ENCODE results near the gene ARHGAP11B.
A peak's percentile ranks its signal among the peaks of the same experiment; 100 is the strongest.
"Not testable (repeated sequence)": the region's sequence is repeated elsewhere in the genome, so short reads cannot be mapped to it uniquely, and the experiment has no call there.

ARHGAP11B gene

GRCh38 chr15:30625436-30626193 lies at the start of gene ARHGAP11B:
Gene ARHGAP11B (plus strand): TSS chr15:30626128.
- Mint-ChIP-seq H3K4me1 (peaks cover 16% of the 10 kb centered on the region), H3K4me3 (peak within 1 kb of the TSS; percentile 96), H3K27ac (peak within 1 kb of the TSS; percentile 99)
- intact Hi-C loops (cut with micrococcal nuclease); H3K36me3 Mint-ChIP-seq (ENCODE audit: low read depth); H3K9me3 Mint-ChIP-seq; H3K27me3 Mint-ChIP-seq; CTCF ChIA-PET: not testable (repeated sequence)
- peak; percentile 90 for DNase-seq
- ATAC-seq (ENCODE audit: low read depth): peak; percentile 96
- POLR2A ChIA-PET: interaction anchor here (1.0 kb wide), 1 partner anchor 700 kb away, joined by 4 read pairs; no protein-coding TSS in a partner anchor

DNA sequence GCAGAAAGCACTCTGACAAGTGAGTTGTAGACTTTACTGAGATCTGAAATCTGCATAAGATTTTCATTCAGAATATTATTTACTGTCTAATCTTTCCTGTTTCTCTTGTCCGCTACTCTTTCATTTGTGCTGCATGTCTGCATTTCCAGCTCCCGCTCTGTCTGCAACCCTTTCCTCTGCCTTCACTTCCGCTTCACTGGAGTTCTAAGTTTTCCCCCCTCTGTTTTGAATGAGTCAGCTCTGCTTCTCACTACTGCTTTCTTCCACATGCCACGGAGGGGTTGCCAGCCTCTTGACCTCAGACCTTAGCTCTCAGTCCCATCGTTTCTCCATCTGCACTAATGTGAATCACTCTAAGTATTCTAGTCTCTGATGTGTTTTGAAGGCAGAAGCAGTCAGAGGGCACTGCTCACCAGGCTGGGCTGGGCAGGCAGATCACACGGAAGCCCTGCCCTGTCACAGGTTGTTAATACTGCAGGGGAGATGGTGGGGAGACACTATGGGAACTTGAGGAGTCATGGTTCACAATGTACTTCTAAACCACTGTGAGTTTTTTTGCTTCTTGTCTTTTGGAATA lies 46.4 kb upstream of the ARHGAP11B start:
- H3K4me1 Mint-ChIP-seq; DNase-seq; H3K27ac Mint-ChIP-seq; CTCF ChIA-PET; H3K9me3 Mint-ChIP-seq; intact Hi-C loops (cut with micrococcal nuclease); POLR2A ChIA-PET; H3K36me3 Mint-ChIP-seq (ENCODE audit: low read depth); H3K27me3 Mint-ChIP-seq; H3K4me3 Mint-ChIP-seq; ATAC-seq (ENCODE audit: low read depth): not testable (repeated sequence)

GRCh38 chr15:30580716-30581115 lies 45.2 kb upstream of the ARHGAP11B start:
- intact Hi-C loops (cut with micrococcal nuclease); H3K36me3 Mint-ChIP-seq (ENCODE audit: low read depth); H3K27ac Mint-ChIP-seq; H3K9me3 Mint-ChIP-seq; H3K4me1 Mint-ChIP-seq; H3K27me3 Mint-ChIP-seq; DNase-seq; ATAC-seq (ENCODE audit: low read depth); POLR2A ChIA-PET; H3K4me3 Mint-ChIP-seq; CTCF ChIA-PET: not testable (repeated sequence)

- intact Hi-C loops (cut with micrococcal nuclease); DNase-seq; H3K9me3 Mint-ChIP-seq; H3K36me3 Mint-ChIP-seq (ENCODE audit: low read depth); H3K27ac Mint-ChIP-seq; ATAC-seq (ENCODE audit: low read depth); CTCF ChIA-PET; H3K4me3 Mint-ChIP-seq; H3K4me1 Mint-ChIP-seq; POLR2A ChIA-PET; H3K27me3 Mint-ChIP-seq: not testable (repeated sequence)
Observed at GRCh38 chr15:30598953-30599352, 27.0 kb upstream of the ARHGAP11B start.

GRCh38 chr15:30603796-30604195 lies 22.1 kb upstream of the ARHGAP11B start, which contains the start of gene GOLGA8H:
Gene GOLGA8H (plus strand): TSS chr15:30604028. CDS start chr15:30604126, 98 bp downstream.
- H3K27me3 Mint-ChIP-seq; H3K36me3 Mint-ChIP-seq (ENCODE audit: low read depth); intact Hi-C loops (cut with micrococcal nuclease); H3K4me1 Mint-ChIP-seq; H3K27ac Mint-ChIP-seq; H3K9me3 Mint-ChIP-seq; DNase-seq; ATAC-seq (ENCODE audit: low read depth); H3K4me3 Mint-ChIP-seq; POLR2A ChIA-PET; CTCF ChIA-PET: not testable (repeated sequence)

GRCh38 chr15:30612271-30612670 lies 13.7 kb upstream of the ARHGAP11B start:
- POLR2A ChIA-PET; H3K27ac Mint-ChIP-seq; ATAC-seq (ENCODE audit: low read depth); H3K27me3 Mint-ChIP-seq; DNase-seq; H3K4me3 Mint-ChIP-seq; CTCF ChIA-PET; H3K36me3 Mint-ChIP-seq (ENCODE audit: low read depth); intact Hi-C loops (cut with micrococcal nuclease); H3K9me3 Mint-ChIP-seq; H3K4me1 Mint-ChIP-seq: not testable (repeated sequence)

DNA sequence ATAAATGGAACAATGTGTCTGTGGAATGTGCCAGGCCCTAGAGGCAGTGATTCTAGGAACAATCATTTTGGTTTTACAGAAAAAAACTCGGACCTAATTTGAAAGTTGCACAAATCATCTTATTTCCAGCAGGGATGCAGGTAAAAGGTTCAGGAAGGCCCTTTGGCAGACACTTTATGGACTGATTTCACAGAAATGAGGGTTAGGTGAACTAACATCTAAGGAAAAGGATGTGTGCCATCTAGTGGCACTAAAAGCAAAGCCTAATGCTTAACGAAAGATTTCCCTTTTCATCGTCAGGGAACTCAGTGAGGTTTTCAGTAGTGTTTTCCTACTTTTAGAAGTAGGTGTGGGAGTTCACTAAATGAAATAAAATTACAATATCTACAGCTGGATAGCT lies 4.6 kb upstream of the ARHGAP11B start:
- H3K4me3 Mint-ChIP-seq; intact Hi-C loops (cut with micrococcal nuclease); H3K9me3 Mint-ChIP-seq; ATAC-seq (ENCODE audit: low read depth); POLR2A ChIA-PET; DNase-seq; H3K36me3 Mint-ChIP-seq (ENCODE audit: low read depth); H3K27me3 Mint-ChIP-seq; CTCF ChIA-PET; H3K4me1 Mint-ChIP-seq; H3K27ac Mint-ChIP-seq: not testable (repeated sequence)

GRCh38 chr15:30626194-30626565 lies 252 bp downstream of the ARHGAP11B start:
- POLR2A ChIA-PET: interaction anchor here (1.0 kb wide), 1 partner anchor 699 kb away, joined by 4 read pairs; no protein-coding TSS in a partner anchor
- intact Hi-C loops (cut with micrococcal nuclease); H3K36me3 Mint-ChIP-seq (ENCODE audit: low read depth); H3K27me3 Mint-ChIP-seq; CTCF ChIA-PET; DNase-seq; H3K9me3 Mint-ChIP-seq; ATAC-seq (ENCODE audit: low read depth): not testable (repeated sequence)
- H3K27ac Mint-ChIP-seq: peak overlapping the region; percentile 99
- peaks cover 16% of the 10 kb centered on the region for H3K4me1 Mint-ChIP-seq
- peak overlapping the region; percentile 96 for H3K4me3 Mint-ChIP-seq

GRCh38 chr15:30626632-30627031 lies 704 bp downstream of the ARHGAP11B start:
- DNase-seq, CTCF ChIA-PET: not testable (repeated sequence)
- peaks cover 16% of the 10 kb centered on the region for H3K4me1 Mint-ChIP-seq

More at GRCh38 chr15:30626632-30627031, 704 bp downstream of the ARHGAP11B start:
- peak overlapping the region; percentile 96 for H3K4me3 Mint-ChIP-seq
- H3K27me3 Mint-ChIP-seq; intact Hi-C loops (cut with micrococcal nuclease); POLR2A ChIA-PET; ATAC-seq (ENCODE audit: low read depth); H3K36me3 Mint-ChIP-seq (ENCODE audit: low read depth); H3K9me3 Mint-ChIP-seq: not testable (repeated sequence)
- H3K27ac Mint-ChIP-seq: peak overlapping the region; percentile 99
